HS-5 (cell line): ENCODE results near the gene KIF3A.
"Not testable (repeated sequence)": the region's sequence is repeated elsewhere in the genome, so short reads cannot be mapped to it uniquely, and the experiment has no call there.

Source experiments
- DNase-seq: peaks from one replicate; pipeline ENCODE4 v3.0.0-alpha.2; 2012; ENCODE audit warnings: low read depth

The KIF3A gene

DNA sequence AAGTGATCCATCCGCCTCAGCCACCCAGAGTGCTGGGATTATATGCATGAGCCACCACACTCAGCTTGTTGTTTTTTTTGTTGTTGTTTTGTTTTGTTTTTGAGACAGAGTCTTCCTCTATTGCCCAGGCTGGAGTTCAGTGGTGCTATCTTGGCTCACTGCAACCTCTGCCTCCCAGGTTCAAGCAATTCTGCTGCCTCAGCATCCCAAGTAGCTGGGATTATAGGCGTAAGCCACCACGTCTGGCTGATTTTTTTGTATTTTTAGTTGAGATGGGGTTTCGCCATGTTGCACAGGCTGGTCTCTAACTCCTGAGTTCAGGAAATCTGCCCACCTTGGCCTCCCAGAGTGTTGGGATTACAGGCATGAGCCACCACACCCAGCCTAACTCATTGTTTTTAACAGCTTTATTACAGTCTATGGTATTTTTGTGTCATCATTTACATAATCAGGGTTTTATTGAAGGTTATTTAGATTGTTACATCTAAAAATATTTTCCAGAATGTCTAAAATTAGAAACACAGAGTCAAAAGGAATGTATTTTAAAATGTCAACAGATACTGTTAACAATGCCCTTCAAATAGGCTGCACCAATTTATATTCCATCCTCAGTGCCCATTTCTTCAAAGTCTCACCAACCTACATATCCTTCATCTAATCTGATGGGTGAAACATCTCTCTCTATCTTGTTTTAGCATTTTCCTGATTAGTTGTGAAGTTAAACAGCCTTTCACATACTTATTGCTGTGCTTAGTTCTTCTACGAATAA, 18.6 kb downstream of the KIF3A start:
- no peak for DNase-seq

- no peak for DNase-seq
Observed at GRCh38 chr5:132714456-132715307, 22.7 kb downstream of the KIF3A start.

GRCh38 chr5:132708645-132709044, 28.7 kb downstream of the KIF3A start:
- DNase-seq = no peak

DNA sequence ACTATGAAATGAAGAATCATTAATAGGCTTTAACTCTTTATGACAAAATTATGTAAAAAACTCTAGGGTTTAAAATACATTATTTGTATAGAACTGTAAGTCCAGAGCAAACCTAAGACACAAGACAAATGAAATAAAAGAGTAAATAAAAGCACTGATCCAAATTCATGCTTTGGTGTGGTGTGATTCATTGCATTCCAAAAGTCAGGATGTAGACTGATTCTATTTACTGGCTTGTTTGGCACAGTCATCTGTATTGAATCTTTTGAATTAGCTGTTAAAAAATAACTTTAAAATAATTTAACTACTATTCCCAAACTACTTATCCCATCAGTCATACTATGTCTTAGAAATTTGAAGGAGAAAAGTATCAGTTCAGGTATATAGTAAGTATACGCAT, 32.5 kb downstream of the KIF3A start:
- no peak for DNase-seq

- no peak for DNase-seq
Observed at GRCh38 chr5:132695956-132696355, 41.4 kb downstream of the KIF3A start.

GRCh38 chr5:132692632-132692967, 44.7 kb downstream of the KIF3A start:
- DNase-seq = no peak

DNA sequence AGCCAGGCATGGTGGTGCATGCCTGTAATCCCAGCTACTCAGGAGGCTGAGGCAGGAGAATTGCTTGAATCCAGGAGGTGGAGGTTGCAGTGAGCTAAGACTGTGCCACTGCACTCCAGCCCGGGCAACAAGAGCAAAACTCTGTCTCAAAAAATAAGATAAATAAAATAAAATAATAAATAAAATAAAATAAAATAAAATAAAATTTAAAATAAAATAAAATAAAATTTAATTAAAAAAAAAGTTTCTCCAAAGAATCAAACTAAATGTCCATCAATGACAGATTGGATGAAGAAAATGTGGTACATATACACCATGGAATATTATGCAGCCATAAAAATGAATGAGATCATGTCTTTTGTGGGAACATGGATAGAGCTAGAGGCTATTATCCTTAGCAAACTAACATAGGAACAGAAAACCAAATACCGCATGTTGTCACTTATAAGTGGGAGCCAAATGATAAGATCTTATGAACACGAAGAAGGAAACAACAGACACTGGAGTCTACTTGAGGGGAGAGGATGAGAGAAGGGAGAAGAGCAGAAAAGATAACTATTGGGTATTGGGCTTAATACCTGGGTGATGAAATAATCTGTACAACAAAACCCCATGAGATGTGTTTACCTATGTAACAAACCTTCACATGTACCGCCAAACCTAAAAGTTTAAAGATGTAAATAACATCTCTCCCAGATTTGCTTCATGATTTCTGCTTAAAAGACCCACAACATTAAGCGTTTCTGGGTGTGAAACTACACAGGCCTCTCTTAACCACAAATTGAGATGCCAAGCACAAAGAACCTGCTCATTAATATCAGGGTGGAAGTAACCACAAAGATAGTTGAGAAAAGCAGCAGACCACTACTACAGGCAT, 45.4 kb downstream of the KIF3A start:
- not testable (repeated sequence) for DNase-seq

GRCh38 chr5:132690156-132690555, 47.2 kb downstream of the KIF3A start:
- DNase-seq = no peak

DNA sequence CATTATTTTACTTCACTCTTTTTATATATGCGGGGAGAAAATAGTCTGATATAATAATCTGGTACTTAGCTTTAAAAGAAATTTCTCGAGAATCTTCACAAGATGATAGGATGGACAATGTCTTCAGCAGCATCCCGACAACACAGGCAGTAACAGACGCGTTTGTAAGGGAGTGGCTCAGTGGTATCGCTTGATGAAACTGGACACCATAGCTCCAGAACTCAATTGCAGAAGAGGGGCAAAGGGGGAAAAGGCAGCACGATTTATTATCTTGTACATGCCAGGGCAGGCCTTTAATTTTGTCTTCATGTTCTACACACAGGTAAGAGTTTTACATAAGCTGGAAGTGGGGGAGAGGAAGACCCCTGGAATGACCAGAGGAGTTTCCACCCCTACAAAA, 47.8 kb downstream of the KIF3A start:
- no peak for DNase-seq

DNA sequence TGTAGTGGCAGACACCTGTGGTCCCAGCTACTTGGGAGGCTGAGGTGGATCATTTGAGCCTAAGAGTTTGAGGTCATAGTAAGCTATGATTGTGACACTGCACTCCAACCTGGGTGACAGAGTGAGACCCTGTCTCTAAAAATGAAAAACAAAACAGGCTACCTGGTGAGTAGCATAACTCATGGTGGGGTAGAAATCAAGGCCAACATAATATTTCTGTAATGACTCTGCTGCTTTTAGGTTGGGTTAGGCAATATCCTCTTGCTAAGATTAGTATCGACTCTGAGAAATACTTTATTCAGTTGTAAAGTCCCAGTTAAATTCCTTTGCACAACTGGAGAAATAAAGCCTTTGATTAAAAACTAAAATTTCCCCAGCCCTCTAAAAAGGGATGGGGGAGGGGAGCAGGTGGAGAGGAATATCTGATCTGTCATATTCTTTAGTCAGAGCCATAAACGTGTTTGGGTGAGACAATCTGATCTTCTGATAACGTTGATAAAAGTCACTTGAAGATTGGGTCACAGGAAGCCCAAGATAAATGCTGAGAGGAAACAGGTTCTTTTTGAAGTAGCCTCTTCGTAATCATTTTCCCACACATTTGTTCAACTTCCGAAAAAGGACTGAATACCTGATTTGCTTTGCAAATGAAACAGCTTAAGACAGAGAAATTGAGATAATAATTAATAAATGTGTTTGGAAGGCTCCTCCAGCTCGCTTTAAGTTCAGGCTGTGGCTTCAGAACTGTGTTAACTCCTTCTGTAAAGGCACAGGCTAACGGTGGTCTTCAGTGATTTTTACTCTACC, 48.6 kb downstream of the KIF3A start:
- DNase-seq = no peak

- no peak for DNase-seq
Observed at GRCh38 chr5:132687995-132688394, 49.4 kb downstream of the KIF3A start.

- DNase-seq = no peak
Observed at GRCh38 chr5:132686193-132686592, 51.2 kb downstream of the KIF3A start.

DNA sequence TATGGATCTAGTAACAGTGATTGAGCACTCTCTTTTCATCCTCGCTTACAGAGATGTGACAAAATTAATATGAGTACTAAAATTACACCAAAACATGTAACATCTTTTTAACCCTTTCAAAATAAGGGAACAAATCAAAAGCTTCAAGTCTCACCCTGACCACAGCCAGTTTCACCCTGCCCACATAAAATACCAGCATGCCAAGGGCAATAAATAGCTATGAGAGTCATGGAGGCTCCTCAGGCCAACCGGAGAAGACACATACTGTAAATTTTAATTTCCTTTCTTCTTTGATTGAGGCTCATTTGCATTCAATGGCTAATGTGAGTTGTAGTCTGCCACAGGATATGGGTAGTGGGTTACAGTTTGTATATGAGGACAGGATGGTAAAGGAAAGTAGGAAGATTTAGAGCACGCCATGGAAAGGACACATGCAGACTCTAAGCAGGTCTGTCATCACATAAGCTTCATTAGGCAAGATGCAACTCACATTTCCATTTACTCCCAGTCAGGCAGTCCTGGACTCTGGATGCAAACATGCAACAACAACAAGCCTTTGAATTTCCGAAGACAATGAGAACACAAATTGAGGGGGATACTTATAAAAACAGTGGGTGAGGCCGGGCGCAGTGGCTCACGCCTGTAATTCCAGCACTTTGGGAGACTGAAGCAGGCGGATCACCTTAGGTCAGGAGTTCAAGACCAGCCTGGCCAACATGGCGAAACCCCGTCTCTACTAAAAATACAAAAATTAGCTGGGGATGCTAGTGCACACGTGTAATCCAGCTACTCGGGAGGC, 52.2 kb downstream of the KIF3A start:
- DNase-seq = no peak

- DNase-seq = no peak
Observed at GRCh38 chr5:132684491-132684890, 52.9 kb downstream of the KIF3A start.

- DNase-seq = no peak
Observed at GRCh38 chr5:132681983-132682382, 55.4 kb downstream of the KIF3A start.

DNA sequence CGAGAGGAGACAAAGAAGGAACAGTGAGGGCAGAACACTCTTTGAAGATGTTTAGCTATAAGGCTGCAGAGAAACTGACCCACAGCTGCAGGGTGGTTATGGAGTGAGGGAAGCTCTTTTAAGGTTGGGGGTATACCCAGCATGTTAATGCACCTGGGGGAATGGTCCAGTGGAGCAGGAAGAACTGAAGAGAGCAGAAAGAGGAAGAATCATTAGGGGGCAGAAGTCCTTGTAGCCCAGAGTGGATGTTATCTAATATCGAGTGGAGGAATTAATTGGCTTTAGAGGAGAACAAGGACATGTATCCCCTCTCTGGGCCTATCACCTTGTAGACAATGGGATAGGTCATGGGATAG, 55.9 kb downstream of the KIF3A start:
- DNase-seq = no peak

DNA sequence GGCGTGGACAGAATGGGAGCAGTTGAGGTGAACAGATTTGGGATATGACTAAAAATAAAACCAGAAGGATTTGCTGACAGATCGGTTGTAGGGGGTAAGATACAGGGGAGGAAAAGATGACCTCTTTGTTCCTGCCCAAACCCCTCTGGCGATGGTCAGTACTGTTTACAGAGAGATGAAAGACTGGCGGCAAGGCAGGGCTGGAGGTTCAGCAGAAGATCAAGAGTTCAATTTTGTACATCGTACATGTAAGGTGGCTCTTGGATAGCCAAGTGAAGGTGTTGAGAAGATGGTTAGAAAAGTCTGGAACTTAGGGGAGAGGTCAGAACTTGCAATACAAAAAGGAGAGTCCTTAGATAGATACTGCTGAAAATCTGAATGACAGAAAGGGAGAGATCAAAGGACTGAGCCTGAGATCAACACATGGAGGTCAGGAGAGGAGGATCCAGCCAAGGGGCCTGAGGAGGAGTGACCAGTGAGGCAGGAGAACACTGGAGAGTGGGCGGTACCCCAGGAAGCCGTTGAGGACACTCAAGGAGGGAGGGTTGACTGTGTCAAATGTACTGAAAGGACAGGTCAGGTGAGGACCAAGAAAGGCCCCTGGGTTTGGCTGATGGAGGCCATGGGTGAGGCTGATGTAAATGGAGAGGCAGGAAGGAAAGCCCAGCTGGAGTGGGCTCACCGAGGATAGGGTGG, 56.4 kb downstream of the KIF3A start:
- no peak for DNase-seq

GRCh38 chr5:132679717-132680380, 57.5 kb downstream of the KIF3A start:
- no peak for DNase-seq

DNA sequence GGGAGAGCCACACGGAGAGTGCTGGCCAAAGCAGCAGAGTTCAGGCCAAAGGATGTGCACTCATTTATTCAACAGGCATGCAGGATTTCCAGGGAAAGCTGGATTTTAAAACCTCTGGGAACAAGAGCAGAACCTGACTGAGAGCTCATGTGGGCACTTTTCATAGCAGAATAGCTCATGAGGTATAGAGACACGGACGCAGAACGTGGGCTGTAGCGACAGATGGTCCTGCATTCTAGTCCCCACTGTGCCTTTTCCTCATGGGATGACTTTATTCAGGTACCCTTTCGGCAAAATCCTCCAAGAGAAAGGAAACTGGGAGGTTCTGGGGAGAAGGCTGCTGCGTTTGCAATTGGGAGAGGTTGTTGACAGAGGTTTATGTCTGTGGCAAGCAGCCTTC, 58.2 kb downstream of the KIF3A start:
- DNase-seq = no peak

GRCh38 chr5:132678735-132679134, 58.6 kb downstream of the KIF3A start:
- DNase-seq = no peak
